HepG2 (cell line): ENCODE measurements around the gene ATXN2.

Experiments
- ASH2L ChIP-seq: fragments of 300-600, 200-600 bp; sonication (generic); IDR thresholded peaks from 2 replicates; pipeline ENCODE4 v1.7.0; 2017; ENCODE audit warnings: low read depth, mild to moderate bottlenecking, moderate library complexity, mixed read lengths, low read length; ENCODE audit not compliant: insufficient read length
- CEBPB ChIP-seq: IDR thresholded peaks from 2 replicates; pipeline ENCODE4 v1.6.1; 2011; ENCODE audit warnings: low read depth, low read length, improper control_type of control experiment, borderline replicate concordance
- EED ChIP-seq: sonication (generic); formaldehyde crosslinking; IDR thresholded peaks from 2 replicates; pipeline ENCODE4 v1.5.0; 2020; ENCODE audit warnings: mild to moderate bottlenecking, missing genetic modification reagents
- FOSL1 ChIP-seq: sonication (generic); formaldehyde crosslinking; IDR thresholded peaks from 2 replicates; pipeline ENCODE4 v1.9.0; 2021; ENCODE audit warnings: missing genetic modification reagents, borderline replicate concordance
- SP2 ChIP-seq: sonication (generic); formaldehyde crosslinking; IDR thresholded peaks from 2 replicates; pipeline ENCODE4 v1.5.1; 2020; ENCODE audit warnings: mild to moderate bottlenecking, missing genetic modification reagents
- SRSF1 ChIP-seq: fragments of 200-400 bp; formaldehyde crosslinking; optimal IDR thresholded peaks from 2 replicates; pipeline ENCODE3; 2017; ENCODE audit warnings: mild to moderate bottlenecking, low read depth, low read length, moderate library complexity
- U2AF2 ChIP-seq: fragments of 200-400 bp; formaldehyde crosslinking; IDR thresholded peaks from 2 replicates; pipeline ENCODE4 v1.6.1; 2017; ENCODE audit warnings: low read depth, mild to moderate bottlenecking, low read length
- TF ChIP-seq, protein P1 (sequence below): sonication (generic); formaldehyde crosslinking; IDR thresholded peaks from 2 replicates; pipeline ENCODE4 v1.4.0; 2020; ENCODE audit warnings: mild to moderate bottlenecking, missing genetic modification reagents
- TF ChIP-seq, protein P2 (sequence below): sonication (generic); formaldehyde crosslinking; IDR thresholded peaks from 2 replicates; pipeline ENCODE4 v1.5.0; 2020; ENCODE audit warnings: mild to moderate bottlenecking, missing genetic modification reagents, moderate library complexity

DNA sequence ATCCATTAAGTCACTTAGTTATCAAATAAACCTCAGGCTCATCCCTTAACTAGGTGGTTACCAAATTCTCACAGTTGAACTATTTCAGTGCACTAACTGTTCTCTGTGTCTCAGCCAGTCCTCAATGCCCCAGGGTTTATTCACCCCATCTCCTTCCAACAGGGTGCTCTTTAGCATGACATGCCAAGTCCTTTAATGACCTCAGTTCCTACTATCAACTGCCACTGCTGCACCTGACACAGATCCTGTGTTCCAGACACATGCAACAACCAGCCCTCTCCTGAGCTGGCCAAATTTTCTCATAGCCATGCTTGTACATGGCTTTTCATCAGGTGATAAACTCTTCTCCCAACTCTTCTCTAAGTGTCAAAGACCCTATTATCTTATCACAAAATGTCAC, 80.0 kb downstream of the ATXN2 start:
- no peak for TF ChIP-seq EED (CRISPR knock-in tag)
- TF ChIP-seq, protein P1, sequence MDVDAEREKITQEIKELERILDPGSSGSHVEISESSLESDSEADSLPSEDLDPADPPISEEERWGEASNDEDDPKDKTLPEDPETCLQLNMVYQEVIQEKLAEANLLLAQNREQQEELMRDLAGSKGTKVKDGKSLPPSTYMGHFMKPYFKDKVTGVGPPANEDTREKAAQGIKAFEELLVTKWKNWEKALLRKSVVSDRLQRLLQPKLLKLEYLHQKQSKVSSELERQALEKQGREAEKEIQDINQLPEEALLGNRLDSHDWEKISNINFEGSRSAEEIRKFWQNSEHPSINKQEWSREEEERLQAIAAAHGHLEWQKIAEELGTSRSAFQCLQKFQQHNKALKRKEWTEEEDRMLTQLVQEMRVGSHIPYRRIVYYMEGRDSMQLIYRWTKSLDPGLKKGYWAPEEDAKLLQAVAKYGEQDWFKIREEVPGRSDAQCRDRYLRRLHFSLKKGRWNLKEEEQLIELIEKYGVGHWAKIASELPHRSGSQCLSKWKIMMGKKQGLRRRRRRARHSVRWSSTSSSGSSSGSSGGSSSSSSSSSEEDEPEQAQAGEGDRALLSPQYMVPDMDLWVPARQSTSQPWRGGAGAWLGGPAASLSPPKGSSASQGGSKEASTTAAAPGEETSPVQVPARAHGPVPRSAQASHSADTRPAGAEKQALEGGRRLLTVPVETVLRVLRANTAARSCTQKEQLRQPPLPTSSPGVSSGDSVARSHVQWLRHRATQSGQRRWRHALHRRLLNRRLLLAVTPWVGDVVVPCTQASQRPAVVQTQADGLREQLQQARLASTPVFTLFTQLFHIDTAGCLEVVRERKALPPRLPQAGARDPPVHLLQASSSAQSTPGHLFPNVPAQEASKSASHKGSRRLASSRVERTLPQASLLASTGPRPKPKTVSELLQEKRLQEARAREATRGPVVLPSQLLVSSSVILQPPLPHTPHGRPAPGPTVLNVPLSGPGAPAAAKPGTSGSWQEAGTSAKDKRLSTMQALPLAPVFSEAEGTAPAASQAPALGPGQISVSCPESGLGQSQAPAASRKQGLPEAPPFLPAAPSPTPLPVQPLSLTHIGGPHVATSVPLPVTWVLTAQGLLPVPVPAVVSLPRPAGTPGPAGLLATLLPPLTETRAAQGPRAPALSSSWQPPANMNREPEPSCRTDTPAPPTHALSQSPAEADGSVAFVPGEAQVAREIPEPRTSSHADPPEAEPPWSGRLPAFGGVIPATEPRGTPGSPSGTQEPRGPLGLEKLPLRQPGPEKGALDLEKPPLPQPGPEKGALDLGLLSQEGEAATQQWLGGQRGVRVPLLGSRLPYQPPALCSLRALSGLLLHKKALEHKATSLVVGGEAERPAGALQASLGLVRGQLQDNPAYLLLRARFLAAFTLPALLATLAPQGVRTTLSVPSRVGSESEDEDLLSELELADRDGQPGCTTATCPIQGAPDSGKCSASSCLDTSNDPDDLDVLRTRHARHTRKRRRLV, result no peak
- TF ChIP-seq CEBPB, result no peak
- TF ChIP-seq ASH2L, result no peak
- no peak for TF ChIP-seq FOSL1 (CRISPR knock-in tag)
- TF ChIP-seq, protein P2, sequence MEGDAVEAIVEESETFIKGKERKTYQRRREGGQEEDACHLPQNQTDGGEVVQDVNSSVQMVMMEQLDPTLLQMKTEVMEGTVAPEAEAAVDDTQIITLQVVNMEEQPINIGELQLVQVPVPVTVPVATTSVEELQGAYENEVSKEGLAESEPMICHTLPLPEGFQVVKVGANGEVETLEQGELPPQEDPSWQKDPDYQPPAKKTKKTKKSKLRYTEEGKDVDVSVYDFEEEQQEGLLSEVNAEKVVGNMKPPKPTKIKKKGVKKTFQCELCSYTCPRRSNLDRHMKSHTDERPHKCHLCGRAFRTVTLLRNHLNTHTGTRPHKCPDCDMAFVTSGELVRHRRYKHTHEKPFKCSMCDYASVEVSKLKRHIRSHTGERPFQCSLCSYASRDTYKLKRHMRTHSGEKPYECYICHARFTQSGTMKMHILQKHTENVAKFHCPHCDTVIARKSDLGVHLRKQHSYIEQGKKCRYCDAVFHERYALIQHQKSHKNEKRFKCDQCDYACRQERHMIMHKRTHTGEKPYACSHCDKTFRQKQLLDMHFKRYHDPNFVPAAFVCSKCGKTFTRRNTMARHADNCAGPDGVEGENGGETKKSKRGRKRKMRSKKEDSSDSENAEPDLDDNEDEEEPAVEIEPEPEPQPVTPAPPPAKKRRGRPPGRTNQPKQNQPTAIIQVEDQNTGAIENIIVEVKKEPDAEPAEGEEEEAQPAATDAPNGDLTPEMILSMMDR (CRISPR knock-in tag), result no peak
- no peak for TF ChIP-seq U2AF2
- no peak for TF ChIP-seq SP2
- no peak for TF ChIP-seq SRSF1
